Testis (tissue), 2 donors: ENCODE measurements around the gene SOAT2.
"Not testable (repeated sequence)": the region's sequence is repeated elsewhere in the genome, so short reads cannot be mapped to it uniquely, and the experiment has no call there.

ENCODE experiments used
- CTCF ChIP-seq, 3 experiments: fragments of 450-650 bp in 2 of 3; fragments of 200-600 bp in 1 of 3; sonication (generic) in 1 of 3; IDR thresholded peaks; one replicate each; pipeline ENCODE4 v1.5.1; 2016 to 2019; ENCODE audit warnings: antibody characterized with exemption in 3 of 3, mild to moderate bottlenecking in 2 of 3, moderate library complexity in 1 of 3
- POLR2A ChIP-seq: fragments of 450-650 bp; IDR thresholded peaks from one replicate; pipeline ENCODE4 v1.6.1; 2017; ENCODE audit warnings: antibody characterized with exemption, mild to moderate bottlenecking, moderate library complexity

DNA sequence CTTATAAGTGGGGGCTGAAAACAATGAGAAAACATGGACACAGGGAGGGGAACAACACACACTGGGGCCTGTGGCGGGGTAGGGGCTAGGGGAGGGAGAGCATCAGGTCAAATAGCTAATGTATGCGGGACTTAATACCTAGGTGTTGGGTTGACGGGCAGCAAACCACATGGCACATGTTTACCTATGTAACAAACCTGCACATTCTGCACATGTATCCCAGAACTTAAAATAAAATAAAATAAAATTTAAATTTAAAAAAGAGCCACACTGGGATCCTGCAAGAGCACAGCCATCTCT, 7.7 kb upstream of the SOAT2 start:
- TF ChIP-seq POLR2A; CTCF (IDR thresholded peaks at IDR 0.05): not testable (repeated sequence)
